Measurements from ENCODE around the gene PLEK2. TPM values are rescaled to one million over a fixed set of nuclear protein-coding genes. Genes with fewer than 3 reads are reported as not detected.

The PLEK2 gene
- polyA plus RNA-seq, 1 donor from 2014 or later, result not detected

DNA sequence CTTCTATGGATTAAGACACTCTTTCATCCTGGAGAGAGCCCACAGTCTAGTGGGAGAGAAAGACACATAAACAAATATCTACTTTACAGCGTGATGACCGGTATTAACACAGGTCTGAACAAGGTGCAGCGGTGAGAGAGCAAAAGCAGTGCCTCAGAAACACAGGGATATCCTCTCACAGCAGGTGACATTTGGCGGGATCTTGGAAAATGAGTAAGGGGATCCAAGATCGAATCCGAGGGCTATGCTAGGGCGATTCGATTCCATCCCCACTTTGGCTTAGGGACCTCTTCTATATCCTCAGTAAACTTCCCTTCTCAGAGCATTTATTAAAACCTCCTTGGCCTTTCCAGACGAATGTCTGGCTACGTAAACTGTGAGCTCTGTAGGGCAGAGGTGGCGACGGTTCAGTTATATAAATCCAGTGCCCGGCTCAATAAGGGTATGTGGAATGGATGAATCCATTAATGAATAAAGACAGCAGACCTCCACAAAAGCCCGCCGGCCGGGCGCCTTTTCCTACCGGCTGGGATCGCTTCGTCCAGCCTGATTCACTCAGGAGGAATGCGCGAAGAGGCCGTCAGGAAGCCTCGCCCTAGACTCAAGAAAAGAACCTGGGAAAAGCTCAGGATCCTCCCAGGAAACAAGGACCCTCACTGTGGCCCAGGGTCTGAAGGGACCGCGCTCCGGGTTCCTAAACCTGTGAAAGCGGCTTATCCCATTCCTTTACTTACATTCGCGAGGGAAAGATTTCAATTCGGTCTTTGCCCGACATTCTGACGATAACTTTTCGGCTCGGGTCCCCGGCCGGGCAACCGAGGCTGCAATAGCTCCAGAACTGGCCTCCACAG is 52.8 kb downstream of the PLEK2 start:
- Histone ChIP-seq H3K9ac (ENCODE audit: low read length) (peak overlapping the region; percentile 77), H3K79me2 (replicated peaks; ENCODE audit: insufficient read depth, low read length) (peaks cover 80% of the 10 kb centered on the region), H2AFZ (ENCODE audit: low read depth, low read length) (peak overlapping the region; percentile 48), H3F3A (ENCODE audit: insufficient read depth, low read length, poor library complexity, severe bottlenecking) (no peaks in the 10 kb centered on the region), H3K9me2 (ENCODE audit: insufficient read depth, low read length) (no peaks in the 10 kb centered on the region), H3K4me2 (ENCODE audit: low read length) (peak overlapping the region; percentile 83), H3K9me3 (ENCODE audit: low read length) (no peaks in the 10 kb centered on the region), H3K4me3 (ENCODE audit: low read length) (peak overlapping the region; percentile 81), H3K36me3 (ENCODE audit: insufficient read depth, low read length) (peaks cover 4% of the 10 kb centered on the region), H3K27me3 (ENCODE audit: insufficient read depth, low read depth, low read length) (no peaks in the 10 kb centered on the region), H4K20me1 (ENCODE audit: insufficient read depth) (no peaks in the 10 kb centered on the region), H3K27ac (ENCODE audit: low read length) (peak overlapping the region; percentile 69)
- TF ChIP-seq EP300 (conservative IDR thresholded peaks at IDR 0.05; ENCODE audit: poor library complexity, severe bottlenecking) (no peak), MXI1 (conservative IDR thresholded peaks at IDR 0.05; ENCODE audit: poor library complexity, severe bottlenecking) (no peak), POLR2AphosphoS5 (IDR thresholded peaks at IDR 0.05) (no peak), SMC3 (conservative IDR thresholded peaks at IDR 0.05; ENCODE audit: poor library complexity) (no peak), TAF1 (IDR thresholded peaks at IDR 0.05; ENCODE audit: low read depth) (no peak), EZH2 (IDR thresholded peaks at IDR 0.05; ENCODE audit: borderline replicate concordance, insufficient read depth, low read length, poor library complexity, severe bottlenecking) (no peak), RAD21 (conservative IDR thresholded peaks at IDR 0.05) (no peak)
- TF ChIP-seq, protein P1, sequence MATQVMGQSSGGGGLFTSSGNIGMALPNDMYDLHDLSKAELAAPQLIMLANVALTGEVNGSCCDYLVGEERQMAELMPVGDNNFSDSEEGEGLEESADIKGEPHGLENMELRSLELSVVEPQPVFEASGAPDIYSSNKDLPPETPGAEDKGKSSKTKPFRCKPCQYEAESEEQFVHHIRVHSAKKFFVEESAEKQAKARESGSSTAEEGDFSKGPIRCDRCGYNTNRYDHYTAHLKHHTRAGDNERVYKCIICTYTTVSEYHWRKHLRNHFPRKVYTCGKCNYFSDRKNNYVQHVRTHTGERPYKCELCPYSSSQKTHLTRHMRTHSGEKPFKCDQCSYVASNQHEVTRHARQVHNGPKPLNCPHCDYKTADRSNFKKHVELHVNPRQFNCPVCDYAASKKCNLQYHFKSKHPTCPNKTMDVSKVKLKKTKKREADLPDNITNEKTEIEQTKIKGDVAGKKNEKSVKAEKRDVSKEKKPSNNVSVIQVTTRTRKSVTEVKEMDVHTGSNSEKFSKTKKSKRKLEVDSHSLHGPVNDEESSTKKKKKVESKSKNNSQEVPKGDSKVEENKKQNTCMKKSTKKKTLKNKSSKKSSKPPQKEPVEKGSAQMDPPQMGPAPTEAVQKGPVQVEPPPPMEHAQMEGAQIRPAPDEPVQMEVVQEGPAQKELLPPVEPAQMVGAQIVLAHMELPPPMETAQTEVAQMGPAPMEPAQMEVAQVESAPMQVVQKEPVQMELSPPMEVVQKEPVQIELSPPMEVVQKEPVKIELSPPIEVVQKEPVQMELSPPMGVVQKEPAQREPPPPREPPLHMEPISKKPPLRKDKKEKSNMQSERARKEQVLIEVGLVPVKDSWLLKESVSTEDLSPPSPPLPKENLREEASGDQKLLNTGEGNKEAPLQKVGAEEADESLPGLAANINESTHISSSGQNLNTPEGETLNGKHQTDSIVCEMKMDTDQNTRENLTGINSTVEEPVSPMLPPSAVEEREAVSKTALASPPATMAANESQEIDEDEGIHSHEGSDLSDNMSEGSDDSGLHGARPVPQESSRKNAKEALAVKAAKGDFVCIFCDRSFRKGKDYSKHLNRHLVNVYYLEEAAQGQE (IDR thresholded peaks at IDR 0.05; ENCODE audit: borderline replicate concordance), result no peak
- TF ChIP-seq, protein P2, sequence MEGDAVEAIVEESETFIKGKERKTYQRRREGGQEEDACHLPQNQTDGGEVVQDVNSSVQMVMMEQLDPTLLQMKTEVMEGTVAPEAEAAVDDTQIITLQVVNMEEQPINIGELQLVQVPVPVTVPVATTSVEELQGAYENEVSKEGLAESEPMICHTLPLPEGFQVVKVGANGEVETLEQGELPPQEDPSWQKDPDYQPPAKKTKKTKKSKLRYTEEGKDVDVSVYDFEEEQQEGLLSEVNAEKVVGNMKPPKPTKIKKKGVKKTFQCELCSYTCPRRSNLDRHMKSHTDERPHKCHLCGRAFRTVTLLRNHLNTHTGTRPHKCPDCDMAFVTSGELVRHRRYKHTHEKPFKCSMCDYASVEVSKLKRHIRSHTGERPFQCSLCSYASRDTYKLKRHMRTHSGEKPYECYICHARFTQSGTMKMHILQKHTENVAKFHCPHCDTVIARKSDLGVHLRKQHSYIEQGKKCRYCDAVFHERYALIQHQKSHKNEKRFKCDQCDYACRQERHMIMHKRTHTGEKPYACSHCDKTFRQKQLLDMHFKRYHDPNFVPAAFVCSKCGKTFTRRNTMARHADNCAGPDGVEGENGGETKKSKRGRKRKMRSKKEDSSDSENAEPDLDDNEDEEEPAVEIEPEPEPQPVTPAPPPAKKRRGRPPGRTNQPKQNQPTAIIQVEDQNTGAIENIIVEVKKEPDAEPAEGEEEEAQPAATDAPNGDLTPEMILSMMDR (IDR thresholded peaks at IDR 0.05; ENCODE audit: poor library complexity, severe bottlenecking), result no peak

DNA sequence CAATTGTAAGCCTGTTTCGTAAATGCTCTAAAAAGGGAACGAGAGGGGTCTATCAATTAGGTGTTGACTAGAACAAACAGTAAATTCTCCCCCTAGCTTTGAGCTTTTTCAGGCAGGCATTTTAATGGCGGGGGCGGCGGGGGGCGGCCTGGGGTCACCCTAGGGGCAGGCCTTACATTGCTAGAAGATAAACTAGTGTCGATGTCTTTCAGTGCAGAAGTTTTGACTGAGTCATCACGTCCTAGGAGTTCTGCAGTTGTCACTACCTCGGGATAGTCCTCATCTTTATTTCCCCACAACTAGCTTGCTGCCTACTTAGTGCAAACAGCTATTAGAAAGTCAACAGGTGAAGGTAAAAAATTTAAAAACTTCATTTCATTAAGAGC is 54.0 kb downstream of the PLEK2 start:
- Histone ChIP-seq H3F3A (ENCODE audit: insufficient read depth, low read length, poor library complexity, severe bottlenecking) (no peaks in the 10 kb centered on the region), H3K27me3 (ENCODE audit: insufficient read depth, low read depth, low read length) (no peaks in the 10 kb centered on the region), H3K4me2 (ENCODE audit: low read length) (peak overlapping the region; percentile 83), H3K36me3 (ENCODE audit: insufficient read depth, low read length) (no peaks in the 10 kb centered on the region), H3K79me2 (replicated peaks; ENCODE audit: insufficient read depth, low read length) (peaks cover 83% of the 10 kb centered on the region), H3K4me3 (ENCODE audit: low read length) (peak overlapping the region; percentile 81), H3K9me3 (ENCODE audit: low read length) (no peaks in the 10 kb centered on the region), H3K27ac (ENCODE audit: low read length) (no peak overlapping the region), H4K20me1 (ENCODE audit: insufficient read depth) (no peaks in the 10 kb centered on the region), H3K9me2 (ENCODE audit: insufficient read depth, low read length) (no peaks in the 10 kb centered on the region), H3K9ac (ENCODE audit: low read length) (peak overlapping the region; percentile 77), H2AFZ (ENCODE audit: low read depth, low read length) (no peak overlapping the region)
- TF ChIP-seq, protein P2 (IDR thresholded peaks at IDR 0.05; ENCODE audit: poor library complexity, severe bottlenecking), result no peak
- TF ChIP-seq EZH2 (IDR thresholded peaks at IDR 0.05; ENCODE audit: borderline replicate concordance, insufficient read depth, low read length, poor library complexity, severe bottlenecking) (no peak), POLR2AphosphoS5 (IDR thresholded peaks at IDR 0.05) (no peak)
- TF ChIP-seq, protein P1 (IDR thresholded peaks at IDR 0.05; ENCODE audit: borderline replicate concordance), result no peak
